H9 (cell line): ENCODE measurements around the gene PCDHA6. TPM values are rescaled to one million over a fixed set of nuclear protein-coding genes. Genes with fewer than 3 reads are reported as not detected.
"Not testable (repeated sequence)": the region's sequence is repeated elsewhere in the genome, so short reads cannot be mapped to it uniquely, and the experiment has no call there.

Source experiments
- DNase-seq: peaks from one replicate; pipeline ENCODE4 v3.0.0-alpha.2; 2017
- H2AFZ ChIP-seq: one replicate; pipeline ENCODE4 v1.6.1; 2013; ENCODE audit warnings: mild to moderate bottlenecking, low read length, control low read depth, moderate library complexity
- H2AK5ac ChIP-seq: 2 replicates; pipeline ENCODE4 v1.6.1; 2013; ENCODE audit warnings: low read length, control low read depth, mixed read lengths; ENCODE audit not compliant: insufficient read length
- H2BK120ac ChIP-seq: one replicate; pipeline ENCODE4 v1.6.1; 2013; ENCODE audit warnings: low read depth, mild to moderate bottlenecking, low read length, control low read depth, inconsistent platforms; ENCODE audit not compliant: poor library complexity, severe bottlenecking
- H2BK12ac ChIP-seq: 2 replicates; pipeline ENCODE4 v1.6.1; 2013; ENCODE audit warnings: low read length, control low read depth, mixed read lengths, low read depth; ENCODE audit not compliant: insufficient read length
- H2BK15ac ChIP-seq: 2 replicates; pipeline ENCODE4 v1.6.1; 2013; ENCODE audit warnings: low read depth, low read length, control low read depth
- H2BK20ac ChIP-seq: one replicate; pipeline ENCODE4 v1.6.1; 2013; ENCODE audit warnings: low read depth, mild to moderate bottlenecking, low read length, control low read depth, inconsistent platforms; ENCODE audit not compliant: poor library complexity, severe bottlenecking
- H2BK5ac ChIP-seq: 2 replicates; pipeline ENCODE4 v1.6.1; 2013; ENCODE audit warnings: low read length, control low read depth, mixed read lengths; ENCODE audit not compliant: insufficient read length
- H3K14ac ChIP-seq: 2 replicates; pipeline ENCODE4 v1.6.1; 2013; ENCODE audit warnings: low read length, control low read depth; ENCODE audit not compliant: insufficient read depth
- H3K18ac ChIP-seq: 2 replicates; pipeline ENCODE4 v1.6.1; 2013; ENCODE audit warnings: low read depth, mild to moderate bottlenecking, mixed read lengths, low read length, control low read depth; ENCODE audit not compliant: insufficient read length
- H3K23ac ChIP-seq: 2 replicates; pipeline ENCODE4 v1.6.1; 2013; ENCODE audit warnings: low read length, control low read depth, mixed read lengths, low read depth; ENCODE audit not compliant: insufficient read length
- H3K23me2 ChIP-seq: 2 replicates; pipeline ENCODE4 v1.6.1; 2013; ENCODE audit warnings: low read depth, mild to moderate bottlenecking, mixed read lengths, low read length, control low read depth; ENCODE audit not compliant: insufficient read length, poor library complexity, severe bottlenecking
- H3K27ac ChIP-seq: 2 replicates; pipeline ENCODE4 v1.5.1; 2013; ENCODE audit warnings: low read length, control low read depth, mixed read lengths, low read depth; ENCODE audit not compliant: insufficient read length
- H3K27me3 ChIP-seq: 2 replicates; pipeline ENCODE4 v1.6.1; 2013; ENCODE audit warnings: low read length, control low read depth, inconsistent platforms; ENCODE audit not compliant: insufficient read depth
- H3K4ac ChIP-seq: 2 replicates; pipeline ENCODE4 v1.6.1; 2013; ENCODE audit warnings: low read depth, mild to moderate bottlenecking, control low read depth, inconsistent platforms, low read length, moderate library complexity
- H3K4me1 ChIP-seq: 2 replicates; pipeline ENCODE4 v1.6.1; 2013; ENCODE audit warnings: low read length, control low read depth, inconsistent platforms; ENCODE audit not compliant: insufficient read depth
- H3K4me2 ChIP-seq: 2 replicates; pipeline ENCODE4 v1.6.1; 2013; ENCODE audit warnings: low read length, control low read depth, mixed read lengths; ENCODE audit not compliant: insufficient read length, insufficient read depth
- H3K56ac ChIP-seq: 2 replicates; pipeline ENCODE4 v1.6.1; 2013; ENCODE audit warnings: low read depth, mild to moderate bottlenecking, mixed read lengths, low read length, control low read depth; ENCODE audit not compliant: insufficient read length
- H3K79me1 ChIP-seq: 2 replicates; pipeline ENCODE4 v1.6.1; 2013; ENCODE audit warnings: low read depth, mild to moderate bottlenecking, moderate library complexity, low read length, control low read depth, inconsistent platforms; ENCODE audit not compliant: insufficient read depth, poor library complexity, severe bottlenecking
- H3K79me2 ChIP-seq: 2 replicates; pipeline ENCODE4 v1.6.1; 2013; ENCODE audit warnings: low read length, control low read depth, inconsistent platforms; ENCODE audit not compliant: insufficient read depth
- H3K9ac ChIP-seq: 2 replicates; pipeline ENCODE4 v1.6.1; 2013; ENCODE audit warnings: low read length, control low read depth, mixed read lengths; ENCODE audit not compliant: insufficient read length; ENCODE audit errors: extremely low read depth
- H3K9me3 ChIP-seq: one replicate; pipeline ENCODE4 v1.6.1; 2013; ENCODE audit warnings: low read depth, low read length, inconsistent platforms; ENCODE audit not compliant: control insufficient read depth
- H3T11ph ChIP-seq: one replicate; pipeline ENCODE4 v1.6.1; 2013; ENCODE audit warnings: mild to moderate bottlenecking, low read length, control low read depth, inconsistent platforms
- H4K20me1 ChIP-seq: one replicate; pipeline ENCODE4 v1.6.1; 2013; ENCODE audit not compliant: control insufficient read depth, insufficient read length, insufficient read depth
- H4K5ac ChIP-seq: 2 replicates; pipeline ENCODE4 v1.6.1; 2013; ENCODE audit warnings: low read depth, mild to moderate bottlenecking, mixed read lengths, low read length, control low read depth; ENCODE audit not compliant: insufficient read length
- H4K8ac ChIP-seq: replicated peaks from 2 replicates; pipeline ENCODE4 v1.6.1; 2013; ENCODE audit warnings: low read length, control low read depth, mixed read lengths, low read depth; ENCODE audit not compliant: insufficient read length
- H4K91ac ChIP-seq: 2 replicates; pipeline ENCODE4 v1.6.1; 2013; ENCODE audit warnings: low read depth, mild to moderate bottlenecking, moderate library complexity, mixed read lengths, low read length, control low read depth; ENCODE audit not compliant: insufficient read length
- H3K27ac Mint-ChIP-seq, 3 experiments: 2 replicates in 2 of 3; 3 replicates in 1 of 3; pipeline ENCODE4 v1.8.0; 2020 to 2021; ENCODE audit warnings: mixed read lengths in 3 of 3, mild to moderate bottlenecking in 1 of 3, moderate library complexity in 1 of 3
- H3K27me3 Mint-ChIP-seq: 2 replicates; pipeline ENCODE4 v1.8.0; 2021; ENCODE audit warnings: low read depth, mild to moderate bottlenecking, moderate library complexity, mixed read lengths
- H3K36me3 Mint-ChIP-seq, 3 experiments: 2 replicates in 2 of 3; 3 replicates in 1 of 3; pipeline ENCODE4 v1.8.0; 2020 to 2021; ENCODE audit warnings: low read depth in 3 of 3, mixed read lengths in 3 of 3; ENCODE audit not compliant: insufficient read depth in 1 of 3
- H3K4me1 Mint-ChIP-seq, 2 experiments: 2 replicates each; pipeline ENCODE4 v1.8.0; 2020; ENCODE audit warnings: mixed read lengths in 2 of 2
- H3K4me3 Mint-ChIP-seq, 2 experiments: 2 replicates in 1 of 2; 3 replicates in 1 of 2; pipeline ENCODE4 v1.8.0; 2020 to 2021; ENCODE audit warnings: mild to moderate bottlenecking in 2 of 2, mixed read lengths in 2 of 2, moderate library complexity in 1 of 2
- H3K9me3 Mint-ChIP-seq, 2 experiments: 2 replicates in 1 of 2; 3 replicates in 1 of 2; pipeline ENCODE4 v1.8.0; 2020; ENCODE audit warnings: mild to moderate bottlenecking in 2 of 2, mixed read lengths in 2 of 2, moderate library complexity in 1 of 2
- WGBS: extraction: QIAGEN DNeasy Blood & Tissue Kit; methylation state at CpG from one replicate; pipeline ENCODE4 v1.1.7; 2013; ENCODE audit warnings: missing lambda C conversion rate, low lambda C conversion rate, mixed read lengths; ENCODE audit not compliant: insufficient read length; ENCODE audit errors: extremely low coverage; 5-methylcytosine and 5-hydroxymethylcytosine counted together
- total RNA-seq: library from RNA; stranded (reverse); gene quantifications from 2 replicates; pipeline ENCODE4 v1.2.1, GENCODE V29; 2021
- TF ChIP-seq, protein P1 (sequence below): fragments of 200-600 bp; sonication (generic); conservative IDR thresholded peaks from 3 replicates; pipeline ENCODE4 v1.8.0; 2021; ENCODE audit warnings: antibody characterized with exemption, mild to moderate bottlenecking

Gene PCDHA6
- total RNA-seq, 1 experiment from 2014 or later, result 4.5 TPM

- H3K36me3 Mint-ChIP-seq, result peaks cover 2 to 26% (median 5%) of the 10 kb centered on the region in 3 experiments; a peak in 6 of 7 replicates
- H3K14ac ChIP-seq, result peak within 1 kb of the TSS; percentile 87; the same call in 1 of the 2 replicates
- not testable (repeated sequence) for H3K9ac ChIP-seq, H3K27me3 Mint-ChIP-seq, H2BK5ac ChIP-seq, H2BK12ac ChIP-seq, H3K79me2 ChIP-seq, H3K4me2 ChIP-seq, H3K9me3 Mint-ChIP-seq, H2BK20ac ChIP-seq, H2AK5ac ChIP-seq, H4K20me1 ChIP-seq, H3T11ph ChIP-seq, H3K79me1 ChIP-seq, H3K9me3 ChIP-seq, H4K91ac ChIP-seq, H3K27ac ChIP-seq, H3K23me2 ChIP-seq, H3K27me3 ChIP-seq, H3K18ac ChIP-seq, H4K5ac ChIP-seq, H3K56ac ChIP-seq, H3K4me1 ChIP-seq, H4K8ac ChIP-seq, H3K4me1 Mint-ChIP-seq, H3K23ac ChIP-seq, H2BK15ac ChIP-seq, H3K27ac Mint-ChIP-seq, H3K4ac ChIP-seq
- peak within 1 kb of the TSS in 1 of 2 experiments; percentile 17; a peak in 1 of 5 replicates for H3K4me3 Mint-ChIP-seq
- no CpG with 5 or more reads among the region's 48 CpGs for WGBS
- DNase-seq, result peak; percentile 34
- TF ChIP-seq, protein P1, sequence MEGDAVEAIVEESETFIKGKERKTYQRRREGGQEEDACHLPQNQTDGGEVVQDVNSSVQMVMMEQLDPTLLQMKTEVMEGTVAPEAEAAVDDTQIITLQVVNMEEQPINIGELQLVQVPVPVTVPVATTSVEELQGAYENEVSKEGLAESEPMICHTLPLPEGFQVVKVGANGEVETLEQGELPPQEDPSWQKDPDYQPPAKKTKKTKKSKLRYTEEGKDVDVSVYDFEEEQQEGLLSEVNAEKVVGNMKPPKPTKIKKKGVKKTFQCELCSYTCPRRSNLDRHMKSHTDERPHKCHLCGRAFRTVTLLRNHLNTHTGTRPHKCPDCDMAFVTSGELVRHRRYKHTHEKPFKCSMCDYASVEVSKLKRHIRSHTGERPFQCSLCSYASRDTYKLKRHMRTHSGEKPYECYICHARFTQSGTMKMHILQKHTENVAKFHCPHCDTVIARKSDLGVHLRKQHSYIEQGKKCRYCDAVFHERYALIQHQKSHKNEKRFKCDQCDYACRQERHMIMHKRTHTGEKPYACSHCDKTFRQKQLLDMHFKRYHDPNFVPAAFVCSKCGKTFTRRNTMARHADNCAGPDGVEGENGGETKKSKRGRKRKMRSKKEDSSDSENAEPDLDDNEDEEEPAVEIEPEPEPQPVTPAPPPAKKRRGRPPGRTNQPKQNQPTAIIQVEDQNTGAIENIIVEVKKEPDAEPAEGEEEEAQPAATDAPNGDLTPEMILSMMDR, result peak; percentile 46; the same call in 2 of the 3 replicates
- peak within 1 kb of the TSS; percentile 69 for H2BK120ac ChIP-seq
- peak within 1 kb of the TSS; percentile 91 for H2AFZ ChIP-seq
Measured at GRCh38 chr5:140848139-140849102, 20.7 kb downstream of the PCDHA6 start, which contains the start of gene PCDHA9. TSS of gene PCDHA9 (plus strand) at chr5:140848382. CDS start at chr5:140848496, 114 bp downstream.

GRCh38 chr5:140849831-140850634, 22.3 kb downstream of the PCDHA6 start:
- not testable (repeated sequence) for H3K27ac Mint-ChIP-seq, H3K23ac ChIP-seq, H3K9me3 ChIP-seq, H3K4ac ChIP-seq, H3K9ac ChIP-seq, H3K4me1 Mint-ChIP-seq, H3K79me1 ChIP-seq, H3K9me3 Mint-ChIP-seq, H4K20me1 ChIP-seq, H3K27me3 ChIP-seq, H2BK5ac ChIP-seq, H2BK20ac ChIP-seq, H2AK5ac ChIP-seq, H3K79me2 ChIP-seq, H3K14ac ChIP-seq, H3K18ac ChIP-seq, H3T11ph ChIP-seq, H4K91ac ChIP-seq, H3K4me1 ChIP-seq, H2BK12ac ChIP-seq, H2BK15ac ChIP-seq, DNase-seq, H3K4me2 ChIP-seq, H4K5ac ChIP-seq, H4K8ac ChIP-seq, H2AFZ ChIP-seq, H3K56ac ChIP-seq, H3K4me3 Mint-ChIP-seq, H3K27ac ChIP-seq, H3K27me3 Mint-ChIP-seq, H2BK120ac ChIP-seq, H3K23me2 ChIP-seq
- peaks cover 2 to 26% (median 5%) of the 10 kb centered on the region in 3 experiments; a peak in 6 of 7 replicates for H3K36me3 Mint-ChIP-seq
- WGBS, result no CpG with 5 or more reads among the region's 101 CpGs
